ENCODE data around the gene PPM1F. TPM values are rescaled to one million over a fixed set of nuclear protein-coding genes. Genes with fewer than 3 reads are reported as not detected.
"Not testable (repeated sequence)": the region's sequence is repeated elsewhere in the genome, so short reads cannot be mapped to it uniquely, and the experiment has no call there.

PPM1F gene
- total RNA-seq, 1 donor from 2014 or later = 25.1 TPM

DNA sequence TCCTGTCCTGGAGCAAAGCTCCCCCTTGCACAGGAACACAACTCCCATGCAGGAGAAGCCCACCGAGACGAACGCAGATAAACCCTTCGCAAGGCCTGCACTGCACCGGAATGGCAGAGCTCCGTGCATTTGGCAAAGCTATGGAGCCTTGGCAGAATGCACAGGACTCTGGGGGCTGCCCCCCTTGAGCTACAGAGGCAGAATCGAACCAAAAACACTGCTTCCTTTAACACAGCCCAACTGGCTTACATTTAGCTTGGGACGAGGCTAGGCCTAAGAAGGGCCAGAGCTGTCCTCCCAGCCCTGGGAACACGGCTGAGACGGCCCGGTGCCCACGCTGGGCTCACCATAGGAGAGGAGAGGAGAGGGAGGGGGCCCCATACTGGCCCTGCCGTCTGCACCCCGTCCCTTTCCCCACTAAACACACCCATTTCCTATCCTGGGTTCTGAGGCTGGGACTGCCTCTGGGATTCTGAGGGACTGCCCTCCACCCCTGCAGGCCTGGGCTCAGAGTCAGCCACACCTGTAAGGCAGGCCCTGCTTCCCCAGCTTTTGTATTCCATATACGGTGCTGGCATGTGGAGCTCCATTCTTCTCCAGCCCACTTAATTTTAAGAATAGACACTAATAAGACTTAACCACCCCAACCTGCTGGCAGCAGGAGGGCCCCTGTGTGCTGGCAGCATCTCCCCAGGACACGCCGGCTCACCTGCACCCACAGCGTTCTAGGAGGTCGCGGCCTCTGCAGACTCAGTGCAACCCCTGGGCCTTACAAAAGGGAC is 32.9 kb downstream of the PPM1F start:
- DNase-seq (ENCODE audit: low read depth) = no peak
- TF ChIP-seq, protein P1, sequence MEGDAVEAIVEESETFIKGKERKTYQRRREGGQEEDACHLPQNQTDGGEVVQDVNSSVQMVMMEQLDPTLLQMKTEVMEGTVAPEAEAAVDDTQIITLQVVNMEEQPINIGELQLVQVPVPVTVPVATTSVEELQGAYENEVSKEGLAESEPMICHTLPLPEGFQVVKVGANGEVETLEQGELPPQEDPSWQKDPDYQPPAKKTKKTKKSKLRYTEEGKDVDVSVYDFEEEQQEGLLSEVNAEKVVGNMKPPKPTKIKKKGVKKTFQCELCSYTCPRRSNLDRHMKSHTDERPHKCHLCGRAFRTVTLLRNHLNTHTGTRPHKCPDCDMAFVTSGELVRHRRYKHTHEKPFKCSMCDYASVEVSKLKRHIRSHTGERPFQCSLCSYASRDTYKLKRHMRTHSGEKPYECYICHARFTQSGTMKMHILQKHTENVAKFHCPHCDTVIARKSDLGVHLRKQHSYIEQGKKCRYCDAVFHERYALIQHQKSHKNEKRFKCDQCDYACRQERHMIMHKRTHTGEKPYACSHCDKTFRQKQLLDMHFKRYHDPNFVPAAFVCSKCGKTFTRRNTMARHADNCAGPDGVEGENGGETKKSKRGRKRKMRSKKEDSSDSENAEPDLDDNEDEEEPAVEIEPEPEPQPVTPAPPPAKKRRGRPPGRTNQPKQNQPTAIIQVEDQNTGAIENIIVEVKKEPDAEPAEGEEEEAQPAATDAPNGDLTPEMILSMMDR (conservative IDR thresholded peaks at IDR 0.05; ENCODE audit: low read depth, low read length) = no peak
- H3K4me3 ChIP-seq (ENCODE audit: low read depth, low read length) = no peak overlapping the region

DNA sequence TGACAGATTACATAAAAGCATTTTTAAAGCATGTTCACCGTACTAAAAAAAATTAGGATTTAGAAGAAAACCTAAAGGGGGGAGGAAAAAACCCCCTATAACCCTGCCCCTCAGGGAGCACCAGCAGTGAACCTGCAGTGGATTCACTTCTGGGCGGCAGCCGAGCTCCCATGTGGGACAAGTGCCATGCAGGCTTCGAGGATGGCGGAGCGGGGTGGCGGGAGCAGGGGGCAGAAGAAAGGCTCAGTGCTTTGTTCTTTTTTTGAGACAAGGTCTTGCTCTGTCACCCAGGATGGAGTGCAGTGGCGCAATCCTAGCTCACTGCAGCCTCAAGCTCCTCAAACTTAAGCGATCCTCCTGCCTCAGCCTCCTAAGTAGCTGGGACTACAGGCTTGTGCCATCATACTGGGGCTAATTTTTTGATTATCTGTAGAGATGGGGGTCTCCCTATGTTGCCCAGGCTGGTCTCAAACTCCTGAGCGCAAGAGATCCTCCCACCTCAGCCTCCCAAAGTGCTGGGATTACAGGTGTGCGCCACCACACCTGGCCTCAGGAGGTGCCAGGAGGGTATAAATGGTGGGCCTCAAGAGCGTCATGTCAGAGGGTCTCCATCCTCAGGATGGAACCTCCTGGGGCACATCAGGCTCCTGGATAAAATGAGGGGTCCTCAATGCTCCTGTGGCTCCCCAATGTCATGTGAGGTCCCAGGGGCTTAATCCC is 34.0 kb downstream of the PPM1F start:
- no peak overlapping the region for H3K4me3 ChIP-seq (ENCODE audit: low read depth, low read length)
- no peak for DNase-seq (ENCODE audit: low read depth)
- TF ChIP-seq, protein P1 (conservative IDR thresholded peaks at IDR 0.05; ENCODE audit: low read depth, low read length) = no peak

- TF ChIP-seq, protein P1 (conservative IDR thresholded peaks at IDR 0.05; ENCODE audit: low read depth, low read length) = no peak
- no peak overlapping the region for H3K4me3 ChIP-seq (ENCODE audit: low read depth, low read length)
- DNase-seq (ENCODE audit: low read depth) = no peak
Measured at GRCh38 chr22:21917959-21918261, 34.7 kb downstream of the PPM1F start.

- no peak overlapping the region for H3K4me3 ChIP-seq (ENCODE audit: low read depth, low read length)
- TF ChIP-seq, protein P1 (conservative IDR thresholded peaks at IDR 0.05; ENCODE audit: low read depth, low read length) = no peak
- no peak for DNase-seq (ENCODE audit: low read depth)
Measured at GRCh38 chr22:21917181-21917958, 35.3 kb downstream of the PPM1F start.

- H3K4me3 ChIP-seq (ENCODE audit: low read depth, low read length) = no peak overlapping the region
- DNase-seq (ENCODE audit: low read depth) = no peak
- TF ChIP-seq, protein P1 (conservative IDR thresholded peaks at IDR 0.05; ENCODE audit: low read depth, low read length) = no peak
Measured at GRCh38 chr22:21916309-21916918, 36.2 kb downstream of the PPM1F start.

GRCh38 chr22:21915624-21916308 is 36.9 kb downstream of the PPM1F start:
- TF ChIP-seq, protein P1 (conservative IDR thresholded peaks at IDR 0.05; ENCODE audit: low read depth, low read length) = no peak
- DNase-seq (ENCODE audit: low read depth) = no peak
- no peak overlapping the region for H3K4me3 ChIP-seq (ENCODE audit: low read depth, low read length)

DNA sequence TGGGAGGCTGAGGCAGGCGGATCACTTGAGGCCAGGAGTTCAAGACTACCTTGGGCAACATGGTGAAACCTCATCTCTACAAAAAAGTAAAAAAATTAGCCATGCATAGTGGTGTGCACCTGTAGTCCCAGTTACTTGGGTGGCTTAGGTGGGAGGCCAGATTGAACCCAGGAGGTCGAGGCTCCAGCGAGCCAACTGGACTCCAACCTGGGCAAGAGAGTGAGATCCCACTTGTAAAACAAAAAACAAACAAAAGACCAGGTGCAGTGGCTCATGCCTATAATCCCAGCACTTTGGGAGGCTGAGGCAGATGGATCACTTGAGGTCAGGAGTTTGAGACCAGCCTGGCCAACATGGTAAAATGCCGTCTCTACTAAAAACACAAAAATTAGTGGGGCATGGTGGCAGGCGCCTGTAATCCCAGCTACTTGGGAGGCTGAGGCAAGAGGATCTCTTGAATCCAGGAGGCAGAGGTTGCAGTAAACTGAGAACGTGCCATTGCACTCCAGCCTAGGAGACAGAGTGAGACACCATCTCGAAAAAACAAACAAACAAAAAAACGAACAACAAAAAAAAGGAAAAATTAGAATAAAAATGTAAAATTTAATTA is 38.5 kb downstream of the PPM1F start:
- DNase-seq (ENCODE audit: low read depth); H3K4me3 ChIP-seq (ENCODE audit: low read depth, low read length): not testable (repeated sequence)

DNA sequence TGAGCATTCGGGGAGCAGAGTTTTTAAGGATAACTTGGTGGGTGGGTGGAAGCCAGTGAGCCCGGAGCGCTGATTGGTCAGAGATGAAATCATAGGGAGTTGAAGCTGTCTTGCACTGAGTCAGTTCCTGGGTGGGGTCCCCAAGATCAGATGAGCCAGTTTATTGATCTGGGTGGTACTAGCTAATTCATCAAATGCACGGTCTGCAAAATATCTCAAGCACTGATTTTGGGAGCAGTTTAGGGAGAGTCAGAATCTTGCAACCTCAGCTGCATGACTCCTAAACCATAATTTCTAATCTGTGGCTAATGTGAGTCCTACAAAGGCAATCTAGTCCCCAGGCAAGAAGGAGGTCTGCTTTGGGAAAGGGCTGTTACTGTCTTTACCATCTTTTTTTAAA is 42.3 kb downstream of the PPM1F start:
- not testable (repeated sequence) for H3K4me3 ChIP-seq (ENCODE audit: low read depth, low read length); DNase-seq (ENCODE audit: low read depth)
